Stomach smooth muscle (tissue), 2 donors: ENCODE data around the gene SCN4A.
"Not testable (repeated sequence)": the region's sequence is repeated elsewhere in the genome, so short reads cannot be mapped to it uniquely, and the experiment has no call there.

Experiments used
- H3K27ac ChIP-seq: one replicate; pipeline ENCODE4 v1.7.0; 2013; ENCODE audit warnings: mild to moderate bottlenecking, low read length, inconsistent platforms
- H3K27me3 ChIP-seq, 2 donors: one replicate each; pipeline ENCODE4 v1.7.0; 2013; ENCODE audit warnings: low read length in 2 of 2; ENCODE audit not compliant: insufficient read depth in 2 of 2, control insufficient read depth in 1 of 2
- H3K36me3 ChIP-seq, 2 donors: one replicate each; pipeline ENCODE4 v1.7.0; 2013; ENCODE audit warnings: low read length in 2 of 2; ENCODE audit not compliant: control insufficient read depth in 2 of 2, insufficient read depth in 2 of 2
- H3K4me1 ChIP-seq: one replicate; pipeline ENCODE4 v1.7.0; 2013; ENCODE audit warnings: low read length; ENCODE audit not compliant: control insufficient read depth, insufficient read depth
- H3K4me3 ChIP-seq, 2 donors: one replicate each; pipeline ENCODE4 v1.7.0; 2013; ENCODE audit warnings: low read length in 2 of 2
- H3K9ac ChIP-seq, 2 donors: one replicate each; pipeline ENCODE4 v1.7.0; 2013; ENCODE audit warnings: low read length in 2 of 2, mild to moderate bottlenecking in 1 of 2
- H3K9me3 ChIP-seq, 2 donors: one replicate each; pipeline ENCODE4 v1.7.0; 2013; ENCODE audit warnings: low read length in 2 of 2; ENCODE audit not compliant: control insufficient read depth in 2 of 2
- donor health status: healthy.
- donor health status: Pancreatic carcinoma.

Gene SCN4A

GRCh38 chr17:63982641-63983040 lies 9.9 kb upstream of the SCN4A start:
- not testable (repeated sequence) for H3K4me3 ChIP-seq, H3K36me3 ChIP-seq, H3K9me3 ChIP-seq, H3K27me3 ChIP-seq, H3K27ac ChIP-seq, H3K9ac ChIP-seq
- peaks cover 16% of the 10 kb centered on the region for H3K4me1 ChIP-seq

- Histone ChIP-seq H3K4me3 (no peak overlapping the region), H3K27ac (no peak overlapping the region), H3K27me3 (peaks cover 2% of the 10 kb centered on the region in 2 donors), H3K9me3 (no peaks in the 10 kb centered on the region), H3K4me1 (peaks cover 4% of the 10 kb centered on the region), H3K9ac (no peak overlapping the region), H3K36me3 (no peaks in the 10 kb centered on the region)
Measured at GRCh38 chr17:63978272-63979200, 5.8 kb upstream of the SCN4A start.

- Histone ChIP-seq H3K36me3 (no peaks in the 10 kb centered on the region), H3K27ac (no peak overlapping the region), H3K9ac (no peak overlapping the region), H3K4me3 (no peak overlapping the region), H3K4me1 (peaks cover 3% of the 10 kb centered on the region), H3K27me3 (peaks cover 2% of the 10 kb centered on the region in 2 donors), H3K9me3 (no peaks in the 10 kb centered on the region)
Measured at GRCh38 chr17:63976702-63977101, 4.0 kb upstream of the SCN4A start.

GRCh38 chr17:63975541-63976092 lies 2.9 kb upstream of the SCN4A start:
- Histone ChIP-seq H3K9ac (no peak overlapping the region), H3K27ac (no peak overlapping the region), H3K9me3 (no peaks in the 10 kb centered on the region), H3K4me1 (peaks cover 3% of the 10 kb centered on the region), H3K27me3 (peaks cover 2% of the 10 kb centered on the region in 2 donors), H3K36me3 (no peaks in the 10 kb centered on the region), H3K4me3 (no peak overlapping the region)

GRCh38 chr17:63974594-63975192 lies 2.0 kb upstream of the SCN4A start:
- H3K4me1 ChIP-seq = peaks cover 3% of the 10 kb centered on the region
- H3K36me3 ChIP-seq = no peaks in the 10 kb centered on the region
- H3K9me3 ChIP-seq = no peaks in the 10 kb centered on the region
- H3K27me3 ChIP-seq = peaks cover 2% of the 10 kb centered on the region in 2 donors
- no peak overlapping the region for H3K9ac ChIP-seq
- no peak overlapping the region for H3K4me3 ChIP-seq
- H3K27ac ChIP-seq = no peak overlapping the region

GRCh38 chr17:63973930-63974593 lies 1.3 kb upstream of the SCN4A start:
- Histone ChIP-seq H3K4me1 (peaks cover 3% of the 10 kb centered on the region), H3K9ac (no peak overlapping the region), H3K9me3 (no peaks in the 10 kb centered on the region), H3K4me3 (no peak overlapping the region), H3K36me3 (no peaks in the 10 kb centered on the region), H3K27ac (no peak overlapping the region), H3K27me3 (peaks cover 2% of the 10 kb centered on the region in 2 donors)

- H3K4me3 ChIP-seq = no peak overlapping the region
- no peak overlapping the region for H3K27ac ChIP-seq
- H3K9ac ChIP-seq = no peak overlapping the region
- no peaks in the 10 kb centered on the region for H3K36me3 ChIP-seq
- peaks cover 2% of the 10 kb centered on the region in 2 donors for H3K27me3 ChIP-seq
- H3K4me1 ChIP-seq = no peaks in the 10 kb centered on the region
- no peaks in the 10 kb centered on the region for H3K9me3 ChIP-seq
Measured at GRCh38 chr17:63973247-63973646, 529 bp upstream of the SCN4A start.

- Histone ChIP-seq H3K9me3 (no peaks in the 10 kb centered on the region), H3K4me1 (no peaks in the 10 kb centered on the region), H3K36me3 (no peaks in the 10 kb centered on the region), H3K27me3 (no peaks in the 10 kb centered on the region), H3K4me3 (no peak overlapping the region), H3K9ac (no peak overlapping the region), H3K27ac (no peak overlapping the region)
Measured at GRCh38 chr17:63969278-63969677, 3.4 kb downstream of the SCN4A start.

GRCh38 chr17:63967953-63968352 lies 4.8 kb downstream of the SCN4A start:
- H3K27me3 ChIP-seq = no peaks in the 10 kb centered on the region
- H3K36me3 ChIP-seq = no peaks in the 10 kb centered on the region
- no peaks in the 10 kb centered on the region for H3K9me3 ChIP-seq
- no peak overlapping the region for H3K9ac ChIP-seq
- peaks cover 2% of the 10 kb centered on the region for H3K4me1 ChIP-seq
- no peak overlapping the region for H3K4me3 ChIP-seq
- H3K27ac ChIP-seq = no peak overlapping the region

GRCh38 chr17:63966646-63967264 lies 6.0 kb downstream of the SCN4A start:
- no peaks in the 10 kb centered on the region for H3K9me3 ChIP-seq
- H3K27ac ChIP-seq = no peak overlapping the region
- H3K4me1 ChIP-seq = peaks cover 2% of the 10 kb centered on the region
- H3K4me3 ChIP-seq = no peak overlapping the region
- no peaks in the 10 kb centered on the region for H3K36me3 ChIP-seq
- H3K9ac ChIP-seq = no peak overlapping the region
- H3K27me3 ChIP-seq = no peaks in the 10 kb centered on the region
